ENCODE measurements around the gene QRICH1.

The QRICH1 gene

GRCh38 chr3:49053543-49053942, 40.3 kb downstream of the QRICH1 start:
- Histone ChIP-seq H3K4me1 (ENCODE audit: control insufficient read depth, low read length) (no peaks in the 10 kb centered on the region), H3K4me3 (ENCODE audit: low read length) (no peak overlapping the region), H3K27ac (ENCODE audit: low read depth, low read length) (no peak overlapping the region), H3K9me3 (ENCODE audit: control insufficient read depth, insufficient read depth, low read length) (no peaks in the 10 kb centered on the region), H3F3A (ENCODE audit: control insufficient read depth, insufficient read depth) (no peaks in the 10 kb centered on the region), H4K20me1 (ENCODE audit: control insufficient read depth, insufficient read depth, low read depth, low read length) (peaks cover 3% of the 10 kb centered on the region; the same call in 1 of the 2 replicates), H3K79me2 (ENCODE audit: control insufficient read depth, low read length) (peaks cover 45% of the 10 kb centered on the region), H3K36me3 (ENCODE audit: control insufficient read depth, low read length) (peaks cover 73% of the 10 kb centered on the region), H3K4me2 (ENCODE audit: low read length) (no peak overlapping the region), H3K9me2 (replicated peaks; ENCODE audit: control insufficient read depth, low read length) (no peaks in the 10 kb centered on the region), H3K27me3 (ENCODE audit: control insufficient read depth, low read length) (no peaks in the 10 kb centered on the region)
- TF ChIP-seq EZH2phosphoT487 (IDR thresholded peaks at IDR 0.05; ENCODE audit: borderline replicate concordance, low read length) (no peak), CTCF (IDR thresholded peaks at IDR 0.05; ENCODE audit: low read depth, low read length, poor library complexity, severe bottlenecking) (no peak)

- Histone ChIP-seq H3K9me2 (replicated peaks; ENCODE audit: control insufficient read depth, low read length) (no peaks in the 10 kb centered on the region), H3K4me3 (ENCODE audit: low read length) (no peak overlapping the region), H3K4me1 (ENCODE audit: control insufficient read depth, low read length) (no peaks in the 10 kb centered on the region), H3K36me3 (ENCODE audit: control insufficient read depth, low read length) (peaks cover 64% of the 10 kb centered on the region), H3K9me3 (ENCODE audit: control insufficient read depth, insufficient read depth, low read length) (no peaks in the 10 kb centered on the region), H3K27ac (ENCODE audit: low read depth, low read length) (no peak overlapping the region), H3F3A (ENCODE audit: control insufficient read depth, insufficient read depth) (peaks cover 14% of the 10 kb centered on the region), H3K27me3 (ENCODE audit: control insufficient read depth, low read length) (no peaks in the 10 kb centered on the region), H3K4me2 (ENCODE audit: low read length) (no peak overlapping the region), H3K79me2 (ENCODE audit: control insufficient read depth, low read length) (no peaks in the 10 kb centered on the region; the same call in 1 of the 2 replicates), H4K20me1 (ENCODE audit: control insufficient read depth, insufficient read depth, low read depth, low read length) (no peaks in the 10 kb centered on the region; the same call in 1 of the 2 replicates)
- no peak for TF ChIP-seq EZH2phosphoT487 (IDR thresholded peaks at IDR 0.05; ENCODE audit: borderline replicate concordance, low read length)
- no peak for TF ChIP-seq CTCF (IDR thresholded peaks at IDR 0.05; ENCODE audit: low read depth, low read length, poor library complexity, severe bottlenecking)
These were observed 58.6 kb downstream of the QRICH1 start for GRCh38 chr3:49035281-49035680.

GRCh38 chr3:49034650-49035049, 59.2 kb downstream of the QRICH1 start:
- H3K36me3 ChIP-seq (ENCODE audit: control insufficient read depth, low read length) = peaks cover 66% of the 10 kb centered on the region
- H3K27ac ChIP-seq (ENCODE audit: low read depth, low read length) = no peak overlapping the region
- H3K9me3 ChIP-seq (ENCODE audit: control insufficient read depth, insufficient read depth, low read length) = no peaks in the 10 kb centered on the region
- H3K79me2 ChIP-seq (ENCODE audit: control insufficient read depth, low read length) = no peaks in the 10 kb centered on the region; the same call in 1 of the 2 replicates
- H3K4me3 ChIP-seq (ENCODE audit: low read length) = no peak overlapping the region
- peaks cover 2% of the 10 kb centered on the region for H3K4me1 ChIP-seq (ENCODE audit: control insufficient read depth, low read length)
- H3K27me3 ChIP-seq (ENCODE audit: control insufficient read depth, low read length) = no peaks in the 10 kb centered on the region
- H3K9me2 ChIP-seq (replicated peaks; ENCODE audit: control insufficient read depth, low read length) = no peaks in the 10 kb centered on the region
- no peak overlapping the region for H3K4me2 ChIP-seq (ENCODE audit: low read length)
- TF ChIP-seq CTCF (IDR thresholded peaks at IDR 0.05; ENCODE audit: low read depth, low read length, poor library complexity, severe bottlenecking) (no peak), EZH2phosphoT487 (IDR thresholded peaks at IDR 0.05; ENCODE audit: borderline replicate concordance, low read length) (no peak)
- peaks cover 20% of the 10 kb centered on the region for H3F3A ChIP-seq (ENCODE audit: control insufficient read depth, insufficient read depth)
- no peaks in the 10 kb centered on the region; the same call in 1 of the 2 replicates for H4K20me1 ChIP-seq (ENCODE audit: control insufficient read depth, insufficient read depth, low read depth, low read length)

All from DOHH2 (cell line).